Keratinocyte (primary cell): ENCODE measurements around the gene USH2A. TPM values are rescaled to one million over a fixed set of nuclear protein-coding genes. Genes with fewer than 3 reads are reported as not detected.

Source experiments
- DNase-seq: peaks from one replicate; pipeline ENCODE4 v3.0.0-alpha.2; 2011; ENCODE audit warnings: low read depth, missing footprints, low spot score
- FAIRE-seq: peaks from 2 replicates; lab custom pipeline; 2011; peaks lifted over from hg19 to GRCh38; lab: Jason Lieb, UNC
- H2AFZ ChIP-seq: 2 replicates; pipeline ENCODE4 v1.6.0; 2012; ENCODE audit warnings: low read length, control low read depth, inconsistent platforms; ENCODE audit not compliant: control insufficient read depth
- H3K27ac ChIP-seq: 2 replicates; pipeline ENCODE4 v1.5.1; 2011; ENCODE audit warnings: low read length; ENCODE audit not compliant: control insufficient read depth, insufficient read depth
- H3K27me3 ChIP-seq: 3 replicates; pipeline ENCODE4 v1.6.0; 2011; ENCODE audit warnings: low read length; ENCODE audit not compliant: control insufficient read depth, insufficient read depth; ENCODE audit errors: extremely low read depth
- H3K36me3 ChIP-seq, 2 experiments: 2 replicates in 1 of 2; 3 replicates in 1 of 2; pipeline ENCODE4 v1.5.1; 2011; ENCODE audit warnings: low read length in 2 of 2, mild to moderate bottlenecking in 1 of 2; ENCODE audit not compliant: control insufficient read depth in 2 of 2, insufficient read depth in 2 of 2; ENCODE audit errors: extremely low read depth in 1 of 2
- H3K4me1 ChIP-seq: 3 replicates; pipeline ENCODE4 v1.5.1; 2011; ENCODE audit warnings: low read length; ENCODE audit not compliant: control insufficient read depth, insufficient read depth; ENCODE audit errors: extremely low read depth
- H3K4me2 ChIP-seq: 3 replicates; pipeline ENCODE4 v1.6.0; 2011; ENCODE audit warnings: low read depth, low read length; ENCODE audit not compliant: control insufficient read depth, insufficient read depth; ENCODE audit errors: extremely low read depth
- H3K4me3 ChIP-seq, 3 experiments: fragments of 200-600 bp in 1 of 3; sonication (generic) in 1 of 3; 2 replicates in 2 of 3; 3 replicates in 1 of 3; pipeline ENCODE4 v1.5.1; 2011 to 2016; ENCODE audit warnings: low read length in 3 of 3, mild to moderate bottlenecking in 3 of 3, control low read depth in 2 of 3, inconsistent platforms in 1 of 3, low read depth in 1 of 3, mixed read lengths in 1 of 3, mixed run types in 1 of 3, moderate library complexity in 1 of 3; ENCODE audit not compliant: control insufficient read depth in 2 of 3, insufficient read depth in 2 of 3; ENCODE audit errors: extremely low read depth in 1 of 3
- H3K79me2 ChIP-seq: 2 replicates; pipeline ENCODE4 v1.6.0; 2012; ENCODE audit warnings: low read length; ENCODE audit not compliant: control insufficient read depth, insufficient read depth
- H3K9ac ChIP-seq: 3 replicates; pipeline ENCODE4 v1.6.0; 2011; ENCODE audit warnings: low read length; ENCODE audit not compliant: control insufficient read depth, insufficient read depth; ENCODE audit errors: extremely low read depth
- H3K9me1 ChIP-seq: 3 replicates; pipeline ENCODE4 v1.6.0; 2011; ENCODE audit warnings: low read length; ENCODE audit not compliant: control insufficient read depth, insufficient read depth; ENCODE audit errors: extremely low read depth
- H3K9me3 ChIP-seq: 2 replicates; pipeline ENCODE4 v1.5.1; 2012; ENCODE audit warnings: low read depth, low read length; ENCODE audit not compliant: control insufficient read depth
- H4K20me1 ChIP-seq: 3 replicates; pipeline ENCODE4 v1.6.0; 2011; ENCODE audit warnings: low read length; ENCODE audit not compliant: control insufficient read depth, insufficient read depth; ENCODE audit errors: extremely low read depth
- CTCF ChIP-seq, 3 experiments: IDR thresholded peaks in 1 of 3; conservative IDR thresholded peaks in 1 of 3; optimal IDR thresholded peaks in 1 of 3; 2 replicates in 2 of 3; 3 replicates in 1 of 3; pipeline versions ENCODE3 to v1.5.1; 2011; ENCODE audit warnings: low read length in 3 of 3, mild to moderate bottlenecking in 3 of 3, moderate library complexity in 2 of 3, control low read depth in 1 of 3, inconsistent platforms in 1 of 3; ENCODE audit not compliant: insufficient read depth in 2 of 3; ENCODE audit errors: extremely low read depth in 1 of 3
- EZH2 ChIP-seq: IDR thresholded peaks from one replicate; pipeline ENCODE4 v1.6.1; 2012; ENCODE audit warnings: inconsistent platforms, mild to moderate bottlenecking, low read length, moderate library complexity
- dilution Hi-C: fragments of 300-500 bp; cut with MboI; formaldehyde crosslinking; loops from one replicate; pipeline ENCODE4 v1.7.0; 2020; ENCODE audit warnings: low sequenced_read_pairs; ENCODE audit not compliant: extremely low pct_ligation_motif_present
- polyA plus RNA-seq, 5 experiments: library from polyadenylated mRNA; depleted of rRNA in 3 of 5; stranded (reverse) in 3 of 5; stranded (forward) in 1 of 5; unstranded in 1 of 5; fragments of >200 nt; gene quantifications; 1 replicate in 1 of 5; 2 replicates in 3 of 5; 3 replicates in 1 of 5; pipeline versions ENCODE4 v1.2.1 to v1.2.3, GENCODE V29; 2011 to 2012; ENCODE audit warnings: missing spikeins in 2 of 5, low read depth in 1 of 5, low replicate concordance in 1 of 5

USH2A gene
- polyA plus RNA-seq, 1 donor (not counting 4 experiments of a cell fraction or from before 2014, with no cell fraction given), result not detected

GRCh38 chr1:215868500-215868899 is 554.7 kb downstream of the USH2A start:
- no peak overlapping the region for H3K4me2 ChIP-seq
- no peaks in the 10 kb centered on the region for H3K9me3 ChIP-seq
- no peaks in the 10 kb centered on the region for H4K20me1 ChIP-seq
- H3K9me1 ChIP-seq, result no peaks in the 10 kb centered on the region
- no peak for TF ChIP-seq EZH2
- TF ChIP-seq CTCF (optimal IDR thresholded peaks at IDR 0.05 in 1 of 3, IDR thresholded peaks at IDR 0.05 in 1 of 3, conservative IDR thresholded peaks at IDR 0.05 in 1 of 3; ENCODE audit: extremely low read depth in 1 of 3, insufficient read depth in 2 of 3, low read length in 3 of 3), result no peak
- H2AFZ ChIP-seq, result no peak overlapping the region
- FAIRE-seq, result no peak
- no peak overlapping the region for H3K4me3 ChIP-seq
- H3K27me3 ChIP-seq, result no peaks in the 10 kb centered on the region
- H3K36me3 ChIP-seq, result no peaks in the 10 kb centered on the region
- no peak for DNase-seq
- no peaks in the 10 kb centered on the region for H3K4me1 ChIP-seq
- no peak overlapping the region for H3K27ac ChIP-seq
- no peak overlapping the region for H3K9ac ChIP-seq
- H3K79me2 ChIP-seq, result no peaks in the 10 kb centered on the region
- dilution Hi-C loops, result no loop called here

DNA sequence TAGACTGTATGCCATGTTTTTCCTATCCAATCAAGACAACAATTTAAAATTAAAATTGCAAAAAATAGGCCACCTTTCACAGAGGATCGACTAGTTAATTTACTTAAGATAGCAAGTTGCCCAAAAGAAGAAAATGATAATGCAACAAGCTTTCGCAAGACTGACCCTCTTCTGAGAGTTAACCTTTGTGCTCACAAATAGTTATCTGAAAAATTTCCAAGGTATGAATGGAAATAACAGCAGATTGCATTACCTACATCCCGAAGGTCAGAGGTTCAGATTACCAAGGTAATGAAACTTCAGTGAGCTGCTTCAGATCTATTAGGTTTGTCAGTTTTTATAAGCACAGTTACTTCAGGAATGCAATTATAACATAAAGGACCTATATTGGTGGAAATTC is 558.2 kb downstream of the USH2A start:
- DNase-seq (no peak), FAIRE-seq (no peak)
- TF ChIP-seq EZH2 (no peak), CTCF (optimal IDR thresholded peaks at IDR 0.05 in 1 of 3, IDR thresholded peaks at IDR 0.05 in 1 of 3, conservative IDR thresholded peaks at IDR 0.05 in 1 of 3; ENCODE audit: extremely low read depth in 1 of 3, insufficient read depth in 2 of 3, low read length in 3 of 3) (no peak)
- no peaks in the 10 kb centered on the region for H3K4me1 ChIP-seq
- no peak overlapping the region for H2AFZ ChIP-seq
- H3K4me2 ChIP-seq, result no peak overlapping the region
- H3K9me3 ChIP-seq, result no peaks in the 10 kb centered on the region
- no peaks in the 10 kb centered on the region for H4K20me1 ChIP-seq
- H3K4me3 ChIP-seq, result no peak overlapping the region
- dilution Hi-C loops, result no loop called here
- H3K9me1 ChIP-seq, result no peaks in the 10 kb centered on the region
- no peak overlapping the region for H3K27ac ChIP-seq
- H3K9ac ChIP-seq, result no peak overlapping the region
- H3K36me3 ChIP-seq, result no peaks in the 10 kb centered on the region
- H3K27me3 ChIP-seq, result no peaks in the 10 kb centered on the region
- no peaks in the 10 kb centered on the region for H3K79me2 ChIP-seq
